HEK293 (cell line): ENCODE data around the gene LRRC8D.

Source experiments
- CTCF ChIA-PET: fragments of 350-600 bp; formaldehyde crosslinking; extraction: SDS; loops from one replicate; lab custom pipeline; 2021; ENCODE audit warnings: antibody characterized with exemption; lab: Yijun Ruan, JAX
- POLR2A ChIA-PET: fragments of 300-600 bp; formaldehyde crosslinking; extraction: SDS; loops from one replicate; lab custom pipeline; 2020; ENCODE audit warnings: antibody characterized with exemption, inconsistent platforms; lab: Yijun Ruan, JAX
- H3K27ac ChIP-seq: fragments of 200-500 bp; sonication (Bioruptor generic); 2 replicates; pipeline ENCODE4 v1.5.1; 2014; ENCODE audit warnings: low read depth, low read length, control low read depth, inconsistent platforms; ENCODE audit errors: extremely low read depth
- H3K36me3 ChIP-seq, 2 experiments: fragments of 200-500 bp in 1 of 2; sonication (Bioruptor generic) in 1 of 2; 1 replicate in 1 of 2; 2 replicates in 1 of 2; pipeline ENCODE4 v1.5.1; 2014 to 2017; ENCODE audit warnings: inconsistent platforms in 2 of 2, low read length in 2 of 2; ENCODE audit not compliant: control insufficient read depth in 2 of 2, insufficient read depth in 1 of 2
- H3K4me1 ChIP-seq: fragments of 200-500 bp; sonication (Bioruptor generic); 2 replicates; pipeline ENCODE4 v1.5.1; 2014; ENCODE audit warnings: mild to moderate bottlenecking, low read length, inconsistent platforms; ENCODE audit not compliant: control insufficient read depth, insufficient read depth
- H3K4me3 ChIP-seq: 2 replicates; pipeline ENCODE4 v1.5.1; 2011; ENCODE audit warnings: low read depth, mild to moderate bottlenecking, control low read depth, low read length, moderate library complexity
- H3K9me3 ChIP-seq: fragments of 200-500 bp; sonication (Bioruptor generic); 2 replicates; pipeline ENCODE4 v1.5.1; 2014; ENCODE audit warnings: low read depth, low read length, inconsistent platforms; ENCODE audit not compliant: control insufficient read depth, insufficient read depth
- IKZF3 ChIP-seq: fragments of 450-650 bp; IDR thresholded peaks from 2 replicates; pipeline ENCODE4 v1.5.0; 2018; ENCODE audit warnings: missing biosample characterization, mild to moderate bottlenecking, missing genetic modification characterization, moderate library complexity
- ZBTB17 ChIP-seq: fragments of 450-650 bp; formaldehyde crosslinking; IDR thresholded peaks from 2 replicates; pipeline ENCODE4 v1.5.1; 2016; ENCODE audit warnings: missing biosample characterization, missing genetic modification characterization
- ZBTB21 ChIP-seq: fragments of 450-650 bp; formaldehyde crosslinking; IDR thresholded peaks from 2 replicates; pipeline ENCODE4 v1.5.1; 2017; ENCODE audit warnings: missing biosample characterization, missing genetic modification characterization
- ZEB2 ChIP-seq: fragments of 450-650 bp; formaldehyde crosslinking; IDR thresholded peaks from 2 replicates; pipeline ENCODE4 v1.5.1; 2016; ENCODE audit warnings: missing biosample characterization, missing genetic modification characterization
- ZNF132 ChIP-seq: fragments of 450-650 bp; formaldehyde crosslinking; IDR thresholded peaks from 2 replicates; pipeline ENCODE4 v1.5.1; 2017; ENCODE audit warnings: missing biosample characterization, missing genetic modification characterization, borderline replicate concordance
- ZNF174 ChIP-seq: fragments of 450-650 bp; formaldehyde crosslinking; IDR thresholded peaks from 2 replicates; pipeline ENCODE4 v1.5.0; 2017; ENCODE audit warnings: missing biosample characterization, mild to moderate bottlenecking, missing genetic modification characterization
- ZNF362 ChIP-seq: fragments of 450-650 bp; formaldehyde crosslinking; IDR thresholded peaks from 2 replicates; pipeline ENCODE4 v1.5.1; 2016; ENCODE audit warnings: missing biosample characterization, missing genetic modification characterization
- ZNF48 ChIP-seq: fragments of 450-650 bp; formaldehyde crosslinking; IDR thresholded peaks from 2 replicates; pipeline ENCODE4 v1.5.1; 2016; ENCODE audit warnings: missing biosample characterization, missing genetic modification characterization
- ZNF571 ChIP-seq: fragments of 450-650 bp; formaldehyde crosslinking; IDR thresholded peaks from 2 replicates; pipeline ENCODE4 v1.5.0; 2017; ENCODE audit warnings: missing biosample characterization, missing genetic modification characterization
- ZNF596 ChIP-seq: fragments of 450-650 bp; IDR thresholded peaks from 2 replicates; pipeline ENCODE4 v1.5.0; 2018; ENCODE audit warnings: missing biosample characterization, mild to moderate bottlenecking, missing genetic modification characterization, moderate library complexity
- ZNF623 ChIP-seq: fragments of 450-650 bp; formaldehyde crosslinking; IDR thresholded peaks from 2 replicates; pipeline ENCODE4 v1.5.1; 2016; ENCODE audit warnings: missing biosample characterization, missing genetic modification characterization
- ZNF654 ChIP-seq: fragments of 450-650 bp; formaldehyde crosslinking; IDR thresholded peaks from 2 replicates; pipeline ENCODE4 v1.5.1; 2016; ENCODE audit warnings: low read depth, missing biosample characterization, missing genetic modification characterization
- ZNF660 ChIP-seq: fragments of 450-650 bp; IDR thresholded peaks from 2 replicates; pipeline ENCODE4 v1.5.1; 2018; ENCODE audit warnings: missing biosample characterization, mild to moderate bottlenecking, missing genetic modification characterization
- ZNF664 ChIP-seq: fragments of 450-650 bp; formaldehyde crosslinking; IDR thresholded peaks from 2 replicates; pipeline ENCODE4 v1.5.1; 2016; ENCODE audit warnings: missing biosample characterization, missing genetic modification characterization
- ZNF768 ChIP-seq: fragments of 450-650 bp; formaldehyde crosslinking; IDR thresholded peaks from 2 replicates; pipeline ENCODE4 v1.5.1; 2018; ENCODE audit warnings: missing biosample characterization, mild to moderate bottlenecking, missing genetic modification characterization
- ZNF777 ChIP-seq: fragments of 450-650 bp; formaldehyde crosslinking; IDR thresholded peaks from 2 replicates; pipeline ENCODE4 v1.5.1; 2017; ENCODE audit warnings: missing biosample characterization, missing genetic modification characterization, borderline replicate concordance
- TF ChIP-seq, protein P1 (sequence below): fragments of 450-650 bp; formaldehyde crosslinking; IDR thresholded peaks from 2 replicates; pipeline ENCODE4 v1.5.1; 2016; ENCODE audit warnings: missing biosample characterization, missing genetic modification characterization

The LRRC8D gene

GRCh38 chr1:89822999-89823628 lies 2.3 kb downstream of the LRRC8D start (continued):
- TF ChIP-seq IKZF3 (0 out of 2 replicates have a peak, but pooled peaks have one; percentile 73), ZEB2 (tag by site-specific recombination) (peak; percentile 54; the same call in 1 of the 2 replicates), ZNF660 (tag by site-specific recombination) (peak; percentile 40; the same call in 1 of the 2 replicates), ZNF664 (peak; percentile 84)

GRCh38 chr1:89823679-89824292 lies 3.0 kb downstream of the LRRC8D start:
- H3K4me1 ChIP-seq: peaks cover 8% of the 10 kb centered on the region
- ChIA-PET CTCF (interaction anchor here (0.7 kb wide), 1 partner anchor 1276 kb away, joined by 4 read pairs; no protein-coding TSS in a partner anchor), POLR2A (interaction anchor here (0.6 kb wide), 2 partner anchors 19 to 162 kb away, joined by 3 to 4 read pairs; no protein-coding TSS in a partner anchor)
- 0 out of 2 replicates have a peak overlapping the region, but pooled peaks have one; percentile 13 for H3K27ac ChIP-seq
- H3K4me3 ChIP-seq: no peak overlapping the region
- H3K36me3 ChIP-seq: peaks cover 0 to 11% of the 10 kb centered on the region in 2 experiments; a peak in 1 of 3 replicates
- TF ChIP-seq ZNF362 (tag by site-specific recombination) (no peak), ZBTB17 (peak; percentile 55)
- TF ChIP-seq, protein P1, sequence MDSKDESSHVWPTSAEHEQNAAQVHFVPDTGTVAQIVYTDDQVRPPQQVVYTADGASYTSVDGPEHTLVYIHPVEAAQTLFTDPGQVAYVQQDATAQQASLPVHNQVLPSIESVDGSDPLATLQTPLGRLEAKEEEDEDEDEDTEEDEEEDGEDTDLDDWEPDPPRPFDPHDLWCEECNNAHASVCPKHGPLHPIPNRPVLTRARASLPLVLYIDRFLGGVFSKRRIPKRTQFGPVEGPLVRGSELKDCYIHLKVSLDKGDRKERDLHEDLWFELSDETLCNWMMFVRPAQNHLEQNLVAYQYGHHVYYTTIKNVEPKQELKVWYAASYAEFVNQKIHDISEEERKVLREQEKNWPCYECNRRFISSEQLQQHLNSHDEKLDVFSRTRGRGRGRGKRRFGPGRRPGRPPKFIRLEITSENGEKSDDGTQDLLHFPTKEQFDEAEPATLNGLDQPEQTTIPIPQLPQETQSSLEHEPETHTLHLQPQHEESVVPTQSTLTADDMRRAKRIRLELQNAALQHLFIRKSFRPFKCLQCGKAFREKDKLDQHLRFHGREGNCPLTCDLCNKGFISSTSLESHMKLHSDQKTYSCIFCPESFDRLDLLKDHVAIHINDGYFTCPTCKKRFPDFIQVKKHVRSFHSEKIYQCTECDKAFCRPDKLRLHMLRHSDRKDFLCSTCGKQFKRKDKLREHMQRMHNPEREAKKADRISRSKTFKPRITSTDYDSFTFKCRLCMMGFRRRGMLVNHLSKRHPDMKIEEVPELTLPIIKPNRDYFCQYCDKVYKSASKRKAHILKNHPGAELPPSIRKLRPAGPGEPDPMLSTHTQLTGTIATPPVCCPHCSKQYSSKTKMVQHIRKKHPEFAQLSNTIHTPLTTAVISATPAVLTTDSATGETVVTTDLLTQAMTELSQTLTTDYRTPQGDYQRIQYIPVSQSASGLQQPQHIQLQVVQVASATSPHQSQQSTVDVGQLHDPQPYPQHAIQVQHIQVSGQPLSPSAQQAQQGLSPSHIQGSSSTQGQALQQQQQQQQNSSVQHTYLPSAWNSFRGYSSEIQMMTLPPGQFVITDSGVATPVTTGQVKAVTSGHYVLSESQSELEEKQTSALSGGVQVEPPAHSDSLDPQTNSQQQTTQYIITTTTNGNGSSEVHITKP: peak; percentile 71
- TF ChIP-seq, all 188 proteins: peak for 2
- no peaks in the 10 kb centered on the region for H3K9me3 ChIP-seq

- H3K27ac ChIP-seq: no peak overlapping the region
- H3K4me3 ChIP-seq: no peak overlapping the region
- CTCF ChIA-PET: interaction anchor here (1.6 to 2.1 kb wide), 3 partner anchors 17 to 162 kb away, joined by 4 to 6 read pairs (median 4); no protein-coding TSS in a partner anchor
- no peaks in the 10 kb centered on the region for H3K9me3 ChIP-seq
- TF ChIP-seq ZNF623 (tag by site-specific recombination) (no peak), ZNF571 (tag by site-specific recombination) (no peak), ZNF664 (no peak), ZNF596 (tag by site-specific recombination) (no peak), ZNF768 (tag by site-specific recombination) (no peak), ZNF132 (no peak), ZBTB21 (tag by site-specific recombination) (no peak), ZNF48 (no peak)
- H3K36me3 ChIP-seq: peaks cover 0 to 11% of the 10 kb centered on the region in 2 experiments; a peak in 1 of 3 replicates
- peaks cover 11% of the 10 kb centered on the region for H3K4me1 ChIP-seq
- POLR2A ChIA-PET: no interaction called here
These were observed 5.8 kb downstream of the LRRC8D start for GRCh38 chr1:89826594-89826993.

- Histone ChIP-seq H3K36me3 (peaks cover 0 to 11% of the 10 kb centered on the region in 2 experiments; a peak in 1 of 3 replicates), H3K4me1 (peaks cover 11% of the 10 kb centered on the region), H3K9me3 (no peaks in the 10 kb centered on the region), H3K4me3 (no peak overlapping the region), H3K27ac (no peak overlapping the region)
- ChIA-PET POLR2A (no interaction called here), CTCF (interaction anchor here (0.6 to 1.6 kb wide), 2 partner anchors 16 to 77 kb away, joined by 3 to 4 read pairs; no protein-coding TSS in a partner anchor)
- no peak for TF ChIP-seq ZNF777 (tag by site-specific recombination)
- TF ChIP-seq ZNF654 (tag by site-specific recombination): no peak
- TF ChIP-seq ZNF174 (tag by site-specific recombination): no peak
These were observed 6.5 kb downstream of the LRRC8D start for GRCh38 chr1:89827330-89827729.
